Measurements from ENCODE around the gene TMBIM1.

Gene TMBIM1

DNA sequence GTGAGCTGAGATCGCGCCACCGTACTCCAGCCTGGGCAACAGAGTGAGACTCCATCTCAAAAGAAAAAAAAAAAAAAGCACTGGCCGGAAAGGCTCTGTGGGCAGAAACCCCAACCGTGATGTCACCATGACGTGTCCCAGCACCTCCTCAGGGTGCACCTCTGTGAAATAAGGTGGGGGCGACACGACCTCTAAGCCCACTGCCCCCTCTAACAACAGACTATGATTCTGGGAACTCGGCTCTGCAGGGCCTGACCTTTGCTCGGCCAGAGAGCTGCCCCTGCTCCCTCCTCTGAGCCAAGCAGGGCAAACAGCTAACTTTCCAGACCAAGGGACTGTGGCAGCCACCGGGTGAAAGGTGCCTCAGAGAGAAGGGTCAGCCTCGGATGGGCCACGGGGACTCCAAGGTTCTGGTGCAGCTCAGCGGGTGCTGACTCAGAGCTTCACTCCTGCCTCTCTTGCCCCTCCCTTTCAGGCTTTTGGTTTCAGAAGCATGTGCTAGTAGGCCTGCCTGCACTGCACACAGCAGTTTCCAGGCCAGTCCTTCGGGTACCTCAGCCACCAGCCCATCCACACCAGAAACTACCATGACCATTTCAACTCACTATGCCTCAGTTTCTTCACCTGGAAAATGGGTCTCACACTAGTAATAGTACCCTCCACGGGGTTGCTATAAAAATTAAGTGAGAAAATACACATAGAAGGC lies 8.0 kb downstream of the TMBIM1 start:
- in situ Hi-C loops (cut with MboI; ENCODE audit: low pct_unique_long_range_greater_than_20kb, low sequenced_read_pairs, unreplicated experiment), result loop anchor here (25.0 kb wide), 1 partner anchor 378 kb away; the partner anchor contains the start of genes BCS1L, RNF25, STK36 and ZNF142
- DNase-seq (ENCODE audit: low spot score), result peak; percentile 84
- TF ChIP-seq, protein P1, sequence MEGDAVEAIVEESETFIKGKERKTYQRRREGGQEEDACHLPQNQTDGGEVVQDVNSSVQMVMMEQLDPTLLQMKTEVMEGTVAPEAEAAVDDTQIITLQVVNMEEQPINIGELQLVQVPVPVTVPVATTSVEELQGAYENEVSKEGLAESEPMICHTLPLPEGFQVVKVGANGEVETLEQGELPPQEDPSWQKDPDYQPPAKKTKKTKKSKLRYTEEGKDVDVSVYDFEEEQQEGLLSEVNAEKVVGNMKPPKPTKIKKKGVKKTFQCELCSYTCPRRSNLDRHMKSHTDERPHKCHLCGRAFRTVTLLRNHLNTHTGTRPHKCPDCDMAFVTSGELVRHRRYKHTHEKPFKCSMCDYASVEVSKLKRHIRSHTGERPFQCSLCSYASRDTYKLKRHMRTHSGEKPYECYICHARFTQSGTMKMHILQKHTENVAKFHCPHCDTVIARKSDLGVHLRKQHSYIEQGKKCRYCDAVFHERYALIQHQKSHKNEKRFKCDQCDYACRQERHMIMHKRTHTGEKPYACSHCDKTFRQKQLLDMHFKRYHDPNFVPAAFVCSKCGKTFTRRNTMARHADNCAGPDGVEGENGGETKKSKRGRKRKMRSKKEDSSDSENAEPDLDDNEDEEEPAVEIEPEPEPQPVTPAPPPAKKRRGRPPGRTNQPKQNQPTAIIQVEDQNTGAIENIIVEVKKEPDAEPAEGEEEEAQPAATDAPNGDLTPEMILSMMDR (IDR thresholded peaks at IDR 0.05; ENCODE audit: extremely low read depth, insufficient read depth, missing control alignments), result no peak

DNA sequence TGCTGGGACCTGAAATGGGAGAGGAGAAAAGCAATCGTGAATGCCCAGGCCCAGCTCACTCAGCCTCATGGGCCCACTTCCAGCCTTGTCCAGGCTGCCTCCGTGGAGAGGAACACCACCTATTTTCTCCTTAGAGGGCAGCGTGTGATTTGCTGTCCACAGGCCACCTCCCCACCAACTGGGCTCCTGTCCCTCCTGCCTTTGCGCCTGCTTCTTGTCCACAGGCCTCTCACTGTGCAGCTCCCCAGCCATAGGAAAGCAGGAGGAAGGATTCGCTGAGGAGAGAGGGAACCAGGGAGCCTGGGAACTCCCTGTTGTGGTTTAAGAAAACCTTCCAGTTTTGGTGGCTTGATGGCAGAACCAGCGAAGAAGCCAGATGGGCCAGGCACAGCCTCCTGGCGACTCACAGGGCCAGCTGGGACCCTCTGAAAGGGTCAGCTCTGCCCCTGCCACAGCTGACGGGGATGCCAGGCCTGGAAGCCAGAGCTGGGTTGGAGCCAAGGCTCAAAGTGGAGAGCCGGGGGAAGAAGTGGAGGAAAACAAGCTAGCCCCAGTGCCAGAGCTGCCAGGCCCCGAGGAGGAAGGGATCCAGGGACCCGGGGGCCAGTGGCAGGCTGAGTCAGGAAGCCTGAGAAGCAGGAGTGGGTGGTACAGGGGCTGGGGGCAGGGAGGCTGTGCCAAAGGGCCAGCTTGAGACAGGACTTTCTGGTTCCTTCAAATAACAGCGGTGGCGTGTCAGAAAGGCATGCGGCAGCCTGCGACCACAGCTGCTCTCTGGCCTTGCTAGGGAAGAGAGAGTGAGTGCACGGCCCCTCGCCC lies 9.9 kb downstream of the TMBIM1 start:
- DNase-seq (ENCODE audit: low spot score), result no peak
- TF ChIP-seq, protein P1 (IDR thresholded peaks at IDR 0.05; ENCODE audit: extremely low read depth, insufficient read depth, missing control alignments), result no peak
- in situ Hi-C loops (cut with MboI; ENCODE audit: low pct_unique_long_range_greater_than_20kb, low sequenced_read_pairs, unreplicated experiment), result loop anchor here (25.0 kb wide), 1 partner anchor 380 kb away; the partner anchor contains the start of genes BCS1L, RNF25, STK36 and ZNF142

DNA sequence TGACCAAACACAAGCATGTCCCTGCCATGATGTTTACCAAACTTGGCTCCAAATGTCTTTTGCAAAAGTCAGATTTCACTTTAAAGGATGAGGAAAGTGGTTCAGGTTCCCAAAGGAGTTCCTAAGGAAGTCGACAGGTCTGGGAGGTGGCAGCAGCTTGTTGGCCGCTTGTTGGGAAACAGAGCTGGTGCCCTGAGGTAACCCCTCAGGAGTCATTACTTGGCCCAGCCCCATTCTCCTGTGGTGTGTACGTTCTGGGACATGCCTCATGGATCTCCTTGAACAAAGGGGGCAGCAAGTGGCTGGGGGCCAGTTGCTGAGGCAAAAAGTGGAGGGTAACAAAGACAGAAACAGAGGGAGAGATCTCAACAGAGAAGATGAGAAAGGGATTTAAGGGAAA lies 10.9 kb downstream of the TMBIM1 start:
- DNase-seq (ENCODE audit: low spot score), result no peak
- in situ Hi-C loops (cut with MboI; ENCODE audit: low pct_unique_long_range_greater_than_20kb, low sequenced_read_pairs, unreplicated experiment), result loop anchor here (25.0 kb wide), 1 partner anchor 381 kb away; the partner anchor contains the start of genes BCS1L, RNF25, STK36 and ZNF142
- TF ChIP-seq, protein P1 (IDR thresholded peaks at IDR 0.05; ENCODE audit: extremely low read depth, insufficient read depth, missing control alignments), result no peak

DNA sequence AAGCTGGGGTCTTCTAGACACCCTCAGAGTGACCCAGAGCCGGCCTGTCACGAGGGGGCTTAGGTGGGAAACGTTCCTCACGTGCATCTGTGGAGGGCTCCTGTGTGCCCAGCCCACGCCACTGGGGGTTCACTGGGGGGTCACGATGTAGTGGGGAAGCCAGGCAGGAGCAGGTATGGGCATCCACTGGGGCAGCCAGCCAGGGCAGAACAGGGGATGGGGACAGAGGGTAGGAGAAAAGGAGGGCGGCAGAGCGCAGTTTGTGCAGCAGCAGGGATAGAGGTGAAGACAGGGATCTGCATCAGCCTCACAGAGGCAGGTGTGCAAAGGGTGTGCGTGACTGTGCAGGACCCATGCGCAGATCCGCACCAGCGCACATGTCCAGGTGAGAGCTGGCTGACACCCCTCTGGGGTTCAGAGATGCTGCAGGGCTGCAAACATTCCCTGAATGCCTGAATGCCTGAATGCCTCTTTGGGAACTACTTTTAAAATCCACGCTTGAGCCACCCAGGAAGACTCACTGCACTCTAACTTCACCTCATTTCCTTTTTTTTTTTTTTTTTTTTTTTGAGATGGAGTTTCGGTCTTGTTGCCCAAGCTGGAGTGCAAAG lies 11.9 kb downstream of the TMBIM1 start:
- TF ChIP-seq, protein P1 (IDR thresholded peaks at IDR 0.05; ENCODE audit: extremely low read depth, insufficient read depth, missing control alignments), result no peak
- DNase-seq (ENCODE audit: low spot score), result no peak
- in situ Hi-C loops (cut with MboI; ENCODE audit: low pct_unique_long_range_greater_than_20kb, low sequenced_read_pairs, unreplicated experiment), result loop anchor here (25.0 kb wide), 1 partner anchor 382 kb away; the partner anchor contains the start of genes BCS1L, RNF25, STK36 and ZNF142

DNA sequence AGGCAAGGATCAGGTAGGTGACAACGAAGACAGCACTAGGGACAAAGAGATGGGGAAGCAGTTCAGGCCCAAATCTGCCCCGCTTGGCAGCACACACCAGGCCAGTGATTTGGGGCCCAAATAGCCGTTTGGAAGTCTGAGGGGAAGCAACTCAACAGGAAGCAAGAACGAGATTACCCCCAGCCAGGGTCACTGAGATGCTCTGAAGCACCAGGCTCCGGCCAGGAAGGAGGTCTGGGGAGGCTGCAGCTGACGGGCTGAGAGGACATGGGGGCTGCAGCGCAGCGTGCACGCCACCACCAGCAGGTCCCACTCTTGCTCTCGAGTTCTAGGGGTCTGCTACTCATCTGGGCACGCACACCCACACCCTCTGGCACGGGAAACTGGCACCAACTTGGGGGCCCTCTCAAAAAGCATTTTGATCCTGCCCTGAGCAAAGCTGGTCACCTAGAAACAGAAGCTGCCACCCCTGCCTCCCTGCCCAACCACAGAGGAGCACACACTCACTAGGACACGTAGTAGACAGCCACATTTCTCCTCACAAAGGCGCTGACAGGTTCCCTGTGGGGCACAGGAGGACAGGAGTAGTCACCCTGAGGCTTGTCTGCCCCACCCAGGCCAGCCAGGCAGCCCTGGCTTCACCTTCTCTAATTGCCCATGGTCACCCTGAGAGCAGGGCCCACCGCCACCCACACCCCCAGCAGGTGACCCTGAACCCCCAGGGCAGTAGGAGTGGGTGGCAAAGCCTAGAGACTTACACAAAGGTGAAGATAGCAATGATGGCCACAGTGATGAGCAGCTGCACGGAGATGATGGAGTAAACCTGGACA lies 13.6 kb downstream of the TMBIM1 start:
- no peak for DNase-seq (ENCODE audit: low spot score)
- TF ChIP-seq, protein P1 (IDR thresholded peaks at IDR 0.05; ENCODE audit: extremely low read depth, insufficient read depth, missing control alignments), result no peak
- in situ Hi-C loops (cut with MboI; ENCODE audit: low pct_unique_long_range_greater_than_20kb, low sequenced_read_pairs, unreplicated experiment), result loop anchor here (25.0 kb wide), 1 partner anchor 384 kb away; the partner anchor contains the start of genes BCS1L, RNF25, STK36 and ZNF142

Measured in GM13977 (cell line).